Stomach (tissue), 9 donors: ENCODE results near the gene ZNF354C. TPM values are rescaled to one million over a fixed set of nuclear protein-coding genes. Genes with fewer than 3 reads are reported as not detected.

Source experiments
- DNase-seq, 2 donors: peaks; one replicate each; pipeline versions ENCODE4 v3.0.0 to v3.0.0-alpha.2; 2013 to 2019
- H3K27ac ChIP-seq, 5 donors: fragments of 200-600 bp in 4 of 5; sonication (generic) in 4 of 5; one replicate each; pipeline ENCODE4 v1.5.1; 2013 to 2019; ENCODE audit warnings: mild to moderate bottlenecking in 1 of 5, moderate library complexity in 1 of 5
- H3K27me3 ChIP-seq, 3 donors: fragments of 200-600 bp; sonication (generic); one replicate each; pipeline ENCODE4 v1.5.1; 2017 to 2019; ENCODE audit warnings: mixed run types in 1 of 3
- H3K36me3 ChIP-seq, 4 donors: fragments of 200-600 bp; sonication (generic); 1 replicate in 3 of 4; 2 replicates in 1 of 4; pipeline ENCODE4 v1.5.1; 2016 to 2019
- H3K4me1 ChIP-seq, 4 donors: fragments of 200-600 bp; sonication (generic); one replicate each; pipeline ENCODE4 v1.5.1; 2016 to 2019
- H3K4me3 ChIP-seq, 4 donors: fragments of 200-600 bp; sonication (generic) in 3 of 4; one replicate each; pipeline ENCODE4 v1.5.1; 2016 to 2019; ENCODE audit warnings: mild to moderate bottlenecking in 1 of 4
- H3K9me3 ChIP-seq, 4 donors: fragments of 200-600 bp; sonication (generic); one replicate each; pipeline ENCODE4 v1.5.1; 2016 to 2019
- EP300 ChIP-seq: sonication (generic); formaldehyde crosslinking; IDR thresholded peaks from one replicate; pipeline ENCODE4 v1.6.1; 2017; ENCODE audit warnings: antibody characterized with exemption
- POLR2A ChIP-seq, 4 donors: fragments of 450-650 bp; IDR thresholded peaks; one replicate each; pipeline ENCODE4 v1.6.1; 2016; ENCODE audit warnings: antibody characterized with exemption in 4 of 4, control low read depth in 2 of 4, mild to moderate bottlenecking in 1 of 4, moderate library complexity in 1 of 4
- POLR2AphosphoS5 ChIP-seq, 3 donors: sonication (generic); formaldehyde crosslinking; IDR thresholded peaks; one replicate each; pipeline ENCODE4 v1.6.1; 2016; ENCODE audit warnings: antibody characterized with exemption in 3 of 3
- WGBS, 5 donors: extraction: QIAGEN DNeasy Blood & Tissue Kit in 3 of 5; methylation state at CpG; one replicate each; pipeline versions ENCODE4 v1.1.5 to v1.1.7; 2013 to 2018; 5-methylcytosine and 5-hydroxymethylcytosine counted together
- intact Hi-C: fragments of 100-400 bp; cut with DNase I; formaldehyde crosslinking; loops from one replicate; pipeline ENCODE4 v1.15.1; 2023; ENCODE audit warnings: low total_unique reads
- polyA plus RNA-seq, 3 donors: library from polyadenylated mRNA; stranded (reverse); fragments of 200-250 nt; gene quantifications; one replicate each; pipeline ENCODE4 v1.2.3, GENCODE V29; 2013
- total RNA-seq, 5 donors: library from RNA; depleted of rRNA; stranded (reverse); fragments of >200 nt; gene quantifications; one replicate each; pipeline versions ENCODE4 v1.1.0 to v1.2.3, GENCODE V29; 2014 to 2016
- TF ChIP-seq, protein P1 (sequence below), 7 experiments: fragments of 450-650 bp in 4 of 7; fragments of 200-600 bp in 3 of 7; sonication (generic) in 3 of 7; IDR thresholded peaks; one replicate each; pipeline ENCODE4 v1.5.1; 2016 to 2019; ENCODE audit warnings: antibody characterized with exemption in 7 of 7, control low read depth in 2 of 7, mild to moderate bottlenecking in 1 of 7
- donor health status: healthy with polysubstance abuse.
- donor health status: Bipolar disorder and iron deficiency.
- donor health status: healthy.

ZNF354C gene
- total and polyA plus RNA-seq, 8 donors, result 0.92 to 13.6 (median 1.3) TPM; not detected in 1

DNA sequence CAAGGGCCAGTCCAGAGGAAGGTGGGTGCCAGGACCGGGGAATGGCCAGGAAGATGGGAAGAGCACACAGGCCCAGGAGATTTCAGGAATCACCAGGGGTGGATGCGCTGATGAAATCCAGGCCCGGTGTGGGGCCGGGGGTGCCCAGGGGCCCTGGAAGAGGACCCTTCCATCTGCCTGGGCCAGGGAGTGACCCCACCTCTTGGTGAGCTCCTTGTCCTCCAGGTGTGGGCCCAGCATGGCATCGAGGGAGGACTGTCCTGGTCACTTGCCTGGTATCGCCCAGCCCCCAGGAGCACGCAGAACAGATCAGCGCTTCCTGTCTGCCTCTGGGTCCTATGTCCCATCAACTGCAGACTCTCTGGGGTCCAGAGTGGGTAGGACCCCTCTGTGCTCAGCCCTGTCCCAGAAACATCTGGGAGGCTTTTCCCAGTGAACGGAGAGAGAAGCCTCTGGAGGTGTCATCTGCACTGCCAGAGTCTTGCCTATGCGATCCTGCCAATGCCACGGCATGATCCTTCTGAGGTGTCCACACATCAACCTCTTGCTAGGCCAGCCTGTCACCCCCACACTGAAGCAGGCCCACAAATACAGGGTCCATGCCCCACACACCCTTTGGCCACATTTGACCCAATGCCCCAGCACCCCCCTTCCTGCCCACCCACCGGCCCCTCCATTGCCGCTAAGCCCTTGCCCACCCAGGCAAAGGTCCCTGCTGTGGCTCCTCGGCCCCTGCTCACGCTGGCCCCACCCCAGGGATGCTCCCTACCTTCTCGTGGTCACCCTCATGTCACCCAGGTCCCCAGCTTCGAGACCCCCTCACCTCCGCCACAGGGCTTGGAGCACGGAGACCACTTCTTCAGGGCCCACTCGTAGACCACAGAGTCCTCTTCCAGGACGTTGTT lies 67.2 kb downstream of the ZNF354C start:
- 85 to 92% (median 89%) methylated on average over 16 to 21 of the region's 21 CpGs for WGBS, 5 donors
- no peak for DNase-seq

DNA sequence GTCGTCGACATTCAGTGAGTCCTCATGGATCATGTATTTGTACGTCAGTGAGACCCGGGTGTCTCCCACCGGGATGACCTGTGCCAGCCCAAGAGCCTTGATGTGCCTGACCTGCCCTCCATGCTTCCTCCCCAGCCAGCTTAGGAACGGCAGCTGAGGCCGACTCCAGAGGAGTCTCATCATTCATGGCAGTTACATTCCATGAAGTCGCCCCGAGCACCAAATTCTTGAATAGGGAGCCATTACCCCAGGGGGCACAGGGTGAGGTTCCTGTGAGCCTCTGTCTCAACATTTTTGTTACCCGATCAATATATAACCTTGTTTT lies 67.8 kb downstream of the ZNF354C start:
- Histone ChIP-seq H3K4me3 (no peak overlapping the region), H3K9me3 (peaks cover 0 to 41% (median 16%) of the 10 kb centered on the region in 4 donors), H3K4me1 (no peaks in the 10 kb centered on the region), H3K27me3 (no peaks in the 10 kb centered on the region), H3K27ac (no peak overlapping the region), H3K36me3 (peaks cover 0 to 74% (median 43%) of the 10 kb centered on the region in 4 donors)
- no peak for TF ChIP-seq EP300
- no peak for TF ChIP-seq POLR2A (IDR thresholded peaks at IDR 0.05)
- TF ChIP-seq POLR2AphosphoS5 (IDR thresholded peaks at IDR 0.05), result no peak
- DNase-seq, result no peak
- 85 to 95% (median 89%) methylated on average over 10 of the region's 10 CpGs for WGBS, 5 donors
- intact Hi-C loops, result no loop called here

More for the DNA sequence above, 67.2 kb downstream of the ZNF354C start:
- Histone ChIP-seq H3K4me1 (no peaks in the 10 kb centered on the region), H3K27me3 (no peaks in the 10 kb centered on the region), H3K36me3 (peaks cover 0 to 69% (median 39%) of the 10 kb centered on the region in 4 donors), H3K4me3 (no peak overlapping the region), H3K27ac (no peak overlapping the region), H3K9me3 (peaks cover 0 to 48% (median 18%) of the 10 kb centered on the region in 4 donors)
- intact Hi-C loops, result no loop called here
- TF ChIP-seq POLR2A (IDR thresholded peaks at IDR 0.05), result no peak
- no peak for TF ChIP-seq EP300
- TF ChIP-seq, protein P1, sequence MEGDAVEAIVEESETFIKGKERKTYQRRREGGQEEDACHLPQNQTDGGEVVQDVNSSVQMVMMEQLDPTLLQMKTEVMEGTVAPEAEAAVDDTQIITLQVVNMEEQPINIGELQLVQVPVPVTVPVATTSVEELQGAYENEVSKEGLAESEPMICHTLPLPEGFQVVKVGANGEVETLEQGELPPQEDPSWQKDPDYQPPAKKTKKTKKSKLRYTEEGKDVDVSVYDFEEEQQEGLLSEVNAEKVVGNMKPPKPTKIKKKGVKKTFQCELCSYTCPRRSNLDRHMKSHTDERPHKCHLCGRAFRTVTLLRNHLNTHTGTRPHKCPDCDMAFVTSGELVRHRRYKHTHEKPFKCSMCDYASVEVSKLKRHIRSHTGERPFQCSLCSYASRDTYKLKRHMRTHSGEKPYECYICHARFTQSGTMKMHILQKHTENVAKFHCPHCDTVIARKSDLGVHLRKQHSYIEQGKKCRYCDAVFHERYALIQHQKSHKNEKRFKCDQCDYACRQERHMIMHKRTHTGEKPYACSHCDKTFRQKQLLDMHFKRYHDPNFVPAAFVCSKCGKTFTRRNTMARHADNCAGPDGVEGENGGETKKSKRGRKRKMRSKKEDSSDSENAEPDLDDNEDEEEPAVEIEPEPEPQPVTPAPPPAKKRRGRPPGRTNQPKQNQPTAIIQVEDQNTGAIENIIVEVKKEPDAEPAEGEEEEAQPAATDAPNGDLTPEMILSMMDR (IDR thresholded peaks at IDR 0.05), result no peak
- TF ChIP-seq POLR2AphosphoS5 (IDR thresholded peaks at IDR 0.05), result no peak

DNA sequence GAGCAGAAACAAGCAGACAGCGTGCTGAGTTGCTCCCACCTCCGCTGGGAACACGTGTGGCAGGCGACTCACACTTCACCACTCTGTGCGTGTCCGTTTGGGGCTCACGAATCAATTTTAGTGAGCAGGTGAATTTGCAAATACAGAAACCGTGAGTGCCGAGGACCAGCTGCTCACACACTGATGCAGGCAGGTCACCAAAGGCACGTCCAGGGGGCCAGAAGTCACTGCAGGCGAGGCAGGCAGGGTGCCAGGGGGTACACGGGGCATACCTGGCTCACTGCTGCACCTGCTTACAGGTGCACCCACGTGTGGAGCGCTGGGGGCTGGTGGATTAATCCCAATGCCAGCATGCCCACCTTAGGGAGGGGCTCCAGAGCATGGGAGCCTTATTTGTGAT lies 68.8 kb downstream of the ZNF354C start:
- TF ChIP-seq, protein P1 (IDR thresholded peaks at IDR 0.05), result no peak
- TF ChIP-seq EP300 (no peak), POLR2AphosphoS5 (IDR thresholded peaks at IDR 0.05) (no peak), POLR2A (IDR thresholded peaks at IDR 0.05) (no peak)
- intact Hi-C loops, result no loop called here
- H3K36me3 ChIP-seq, result peaks cover 0 to 73% (median 43%) of the 10 kb centered on the region in 4 donors
- no peaks in the 10 kb centered on the region for H3K4me1 ChIP-seq
- WGBS, 5 donors, result 77 to 81% (median 78%) methylated on average over 12 to 14 of the region's 14 CpGs
- H3K27me3 ChIP-seq, result no peaks in the 10 kb centered on the region
- DNase-seq, result no peak
- H3K27ac ChIP-seq, result no peak overlapping the region
- no peak overlapping the region for H3K4me3 ChIP-seq
- H3K9me3 ChIP-seq, result peaks cover 0 to 34% (median 14%) of the 10 kb centered on the region in 4 donors

DNA sequence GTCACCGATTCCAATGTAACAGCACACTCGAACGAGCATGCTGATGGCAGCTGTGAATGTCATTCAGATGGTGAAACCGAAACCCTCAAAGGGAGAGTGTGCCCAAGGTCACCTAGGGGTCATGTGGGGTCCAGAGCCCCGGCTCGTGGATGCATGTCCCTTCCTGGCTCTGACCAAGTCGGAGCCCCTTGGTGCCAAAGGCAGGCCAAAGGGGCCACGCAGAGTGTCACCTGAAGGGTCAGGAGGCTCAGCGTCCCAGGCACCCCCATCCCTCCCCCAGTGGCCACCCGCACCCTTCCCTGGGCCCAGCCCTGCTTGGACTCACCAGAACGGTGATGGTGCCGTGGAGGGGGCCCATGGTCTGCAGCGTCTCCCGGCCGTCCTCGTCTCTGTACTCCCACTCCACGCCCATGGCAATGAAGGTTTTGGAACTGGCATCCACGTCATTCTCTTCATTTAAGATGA lies 69.5 kb downstream of the ZNF354C start:
- intact Hi-C loops, result no loop called here
- Histone ChIP-seq H3K4me3 (no peak overlapping the region), H3K4me1 (no peaks in the 10 kb centered on the region), H3K9me3 (peaks cover 0 to 28% (median 10%) of the 10 kb centered on the region in 4 donors), H3K27ac (no peak overlapping the region), H3K27me3 (no peaks in the 10 kb centered on the region), H3K36me3 (peaks cover 0 to 66% (median 42%) of the 10 kb centered on the region in 4 donors)
- no peak for TF ChIP-seq POLR2AphosphoS5 (IDR thresholded peaks at IDR 0.05)
- TF ChIP-seq POLR2A (IDR thresholded peaks at IDR 0.05), result no peak
- no peak for TF ChIP-seq EP300
- TF ChIP-seq, protein P1 (IDR thresholded peaks at IDR 0.05), result no peak
- WGBS, 5 donors, result 83 to 87% (median 86%) methylated on average over 15 to 18 of the region's 18 CpGs
- DNase-seq, result no peak
